GM18519 (cell line): ENCODE measurements around the gene FGF9.

Source experiments
- ATAC-seq: cut with Tn5 transposase; IDR thresholded peaks from one replicate; pipeline ENCODE4 v1.9.1; 2021; ENCODE audit warnings: mild to moderate bottlenecking, moderate library complexity; ENCODE audit not compliant: unreplicated experiment, low FRiP score

The FGF9 gene

GRCh38 chr13:21673789-21674489 is 3.1 kb downstream of the FGF9 start:
- ATAC-seq, result no peak

GRCh38 chr13:21674490-21675009 is 3.7 kb downstream of the FGF9 start:
- ATAC-seq, result no peak

- ATAC-seq, result no peak
Measured at GRCh38 chr13:21675095-21675991, 4.5 kb downstream of the FGF9 start.

GRCh38 chr13:21676611-21677021 is 5.7 kb downstream of the FGF9 start:
- no peak for ATAC-seq

GRCh38 chr13:21677075-21677623 is 6.3 kb downstream of the FGF9 start:
- ATAC-seq, result no peak

GRCh38 chr13:21683034-21683733 is 12.3 kb downstream of the FGF9 start:
- ATAC-seq, result no peak

- ATAC-seq, result no peak
Measured at GRCh38 chr13:21684576-21684975, 13.7 kb downstream of the FGF9 start.

- no peak for ATAC-seq
Measured at GRCh38 chr13:21685485-21686064, 14.7 kb downstream of the FGF9 start.

GRCh38 chr13:21686751-21687391 is 16.0 kb downstream of the FGF9 start:
- ATAC-seq, result peak; percentile 91

- ATAC-seq, result no peak
Measured at GRCh38 chr13:21688056-21688455, 17.2 kb downstream of the FGF9 start.

GRCh38 chr13:21689097-21689496 is 18.2 kb downstream of the FGF9 start:
- no peak for ATAC-seq

GRCh38 chr13:21690955-21691354 is 20.1 kb downstream of the FGF9 start:
- ATAC-seq, result no peak

- no peak for ATAC-seq
Measured at GRCh38 chr13:21691500-21691899, 20.6 kb downstream of the FGF9 start.

GRCh38 chr13:21691928-21692327 is 21.1 kb downstream of the FGF9 start:
- no peak for ATAC-seq

- no peak for ATAC-seq
Measured at GRCh38 chr13:21694831-21695230, 24.0 kb downstream of the FGF9 start.

- ATAC-seq, result no peak
Measured at GRCh38 chr13:21695546-21695945, 24.7 kb downstream of the FGF9 start.

GRCh38 chr13:21696865-21697448 is 26.1 kb downstream of the FGF9 start:
- ATAC-seq, result no peak

- ATAC-seq, result no peak
Measured at GRCh38 chr13:21698817-21699679, 28.2 kb downstream of the FGF9 start.
